ENCODE data around the gene PTPRN2.

PTPRN2 gene

GRCh38 chr7:157977717-157978496 is 609.7 kb downstream of the PTPRN2 start:
- DNase-seq, result no peak

- DNase-seq, result no peak
These were observed 610.3 kb downstream of the PTPRN2 start for GRCh38 chr7:157977306-157977705.

GRCh38 chr7:157976406-157976805 is 611.2 kb downstream of the PTPRN2 start:
- no peak for DNase-seq

- DNase-seq, result no peak
These were observed 611.9 kb downstream of the PTPRN2 start for GRCh38 chr7:157975401-157976372.

DNA sequence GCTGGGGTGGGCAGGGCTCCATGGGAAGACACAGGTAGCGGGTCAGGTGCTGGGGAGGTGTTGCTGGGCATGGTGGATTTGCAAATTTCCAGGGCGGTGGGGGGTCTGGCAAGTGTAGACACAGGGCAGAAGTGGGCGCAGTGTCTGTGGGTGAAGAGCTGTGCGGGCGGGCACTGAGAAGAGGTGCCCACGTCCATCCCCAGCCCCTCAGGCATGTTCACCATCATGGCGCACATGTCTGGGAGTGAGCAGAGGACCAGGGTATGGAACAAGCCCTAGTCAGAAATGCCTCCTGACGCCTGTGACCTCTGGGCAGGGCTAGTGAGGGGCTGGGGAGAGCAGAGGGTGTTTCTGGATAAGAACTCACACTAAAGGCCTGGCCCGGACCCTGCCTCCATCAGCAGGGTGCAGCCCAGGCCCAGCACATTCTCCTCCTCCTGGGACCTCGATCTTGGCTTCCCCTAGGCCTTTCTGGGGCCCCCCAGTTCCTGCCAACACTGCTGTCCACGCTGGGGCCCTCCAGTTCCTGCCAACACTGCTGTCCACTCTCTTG is 612.9 kb downstream of the PTPRN2 start:
- DNase-seq, result no peak

DNA sequence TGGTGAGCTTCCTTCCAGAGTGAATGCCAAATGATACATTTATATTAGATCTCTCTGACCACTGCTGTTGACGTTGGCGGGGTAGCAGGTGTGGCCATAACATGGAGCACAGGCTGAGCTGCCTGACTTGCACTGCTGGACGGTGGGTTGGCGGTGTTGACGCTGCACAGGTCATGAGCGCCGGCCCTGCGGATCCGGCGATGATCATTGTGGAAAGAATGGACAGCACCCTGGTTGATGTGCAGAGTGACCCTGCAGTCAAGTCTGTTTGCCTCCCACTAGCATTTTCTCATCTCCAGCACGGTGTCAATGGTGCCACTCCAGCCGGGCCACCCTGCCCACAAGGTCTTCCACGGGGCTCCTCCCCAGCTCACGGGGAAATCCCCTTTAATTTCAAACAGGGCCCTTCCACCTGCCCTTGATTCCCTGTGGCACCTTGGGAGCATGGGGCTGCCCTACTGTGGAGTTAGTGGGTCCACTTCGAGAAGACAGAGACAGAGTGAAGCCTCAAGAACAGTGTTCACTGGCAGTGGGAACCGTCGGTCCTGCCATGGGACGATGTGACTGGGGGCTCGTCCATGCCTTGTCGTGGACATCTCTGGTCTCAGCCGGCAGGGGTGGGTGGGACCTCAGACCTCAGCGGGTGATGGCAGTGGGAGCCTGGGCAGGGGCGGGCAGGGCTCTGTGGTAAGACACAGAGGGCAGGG is 613.5 kb downstream of the PTPRN2 start:
- DNase-seq, result no peak

DNA sequence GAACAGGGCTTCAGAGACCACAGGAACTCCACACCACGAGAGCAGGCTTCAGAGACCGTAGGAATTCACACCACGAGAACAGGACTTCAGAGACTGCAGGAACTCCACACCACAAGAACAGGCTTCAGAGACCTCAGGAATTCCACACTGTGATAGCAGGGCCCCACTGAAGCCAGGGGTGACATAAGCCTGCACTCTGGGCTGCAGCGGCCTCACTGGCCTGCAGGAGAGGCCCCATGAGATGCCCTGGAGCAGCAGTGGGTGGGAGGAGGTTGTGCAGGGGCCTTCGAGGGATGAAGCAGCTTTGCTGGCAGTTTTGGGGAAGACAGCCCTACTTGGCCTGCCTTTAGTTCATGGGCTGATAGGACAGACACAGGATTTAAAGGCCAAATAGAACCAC is 614.7 kb downstream of the PTPRN2 start:
- DNase-seq, result no peak

- no peak for DNase-seq
These were observed 616.1 kb downstream of the PTPRN2 start for GRCh38 chr7:157971501-157971900.

DNA sequence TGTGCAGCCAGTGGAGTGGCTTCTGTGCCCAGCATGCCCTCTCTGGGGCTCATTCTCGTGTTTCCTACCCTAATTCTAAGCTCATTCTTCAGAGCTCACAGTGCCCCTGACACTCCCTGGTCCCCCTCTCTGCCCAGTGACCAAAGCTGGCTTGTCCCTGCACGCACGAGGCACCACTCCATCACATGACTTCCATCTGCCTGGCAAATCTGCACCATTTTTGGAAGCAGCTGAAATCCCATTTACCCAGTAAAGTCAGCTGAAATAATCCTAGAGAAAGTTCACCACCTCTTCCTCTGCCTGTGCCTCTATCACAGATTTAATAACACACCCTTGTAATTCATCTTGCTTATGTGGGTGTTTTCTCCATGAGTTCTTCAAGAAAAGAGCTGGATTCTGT is 616.9 kb downstream of the PTPRN2 start:
- no peak for DNase-seq

DNA sequence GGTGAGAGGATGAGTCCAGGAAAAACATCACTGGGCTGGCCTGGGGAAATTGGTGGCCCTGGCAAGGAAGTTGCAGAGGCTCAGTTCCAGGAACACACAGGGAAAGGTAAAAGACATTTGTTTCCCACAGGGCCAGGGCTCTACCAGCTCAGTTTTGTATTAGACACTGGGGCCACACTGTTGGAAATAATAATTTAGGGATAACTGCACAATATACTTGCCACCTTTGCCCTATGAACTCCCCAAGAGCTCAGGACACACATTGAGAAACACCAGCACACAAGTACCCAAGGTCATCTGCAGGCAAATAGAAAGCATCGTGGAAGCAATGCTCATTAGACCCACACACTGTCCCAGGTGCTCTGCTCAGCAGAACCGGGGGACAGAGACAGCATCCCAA is 617.6 kb downstream of the PTPRN2 start:
- no peak for DNase-seq

DNA sequence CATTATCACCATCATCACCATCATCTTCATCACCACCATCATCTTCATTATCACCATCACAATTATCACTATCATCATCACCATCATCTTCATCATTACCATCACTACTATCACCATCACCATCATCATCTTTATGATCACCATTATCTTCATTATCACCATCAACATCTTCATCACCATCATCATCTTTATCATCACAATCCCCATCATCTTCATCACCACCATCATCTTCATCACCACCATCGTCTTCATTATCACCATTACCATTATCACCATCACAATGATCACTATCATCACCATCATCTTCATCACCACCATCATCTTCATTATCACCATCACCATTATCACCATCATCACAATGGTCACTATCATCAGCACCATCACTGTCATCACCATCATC is 621.1 kb downstream of the PTPRN2 start:
- DNase-seq, result no peak

- DNase-seq, result no peak
These were observed 623.1 kb downstream of the PTPRN2 start for GRCh38 chr7:157964521-157964920.

DNA sequence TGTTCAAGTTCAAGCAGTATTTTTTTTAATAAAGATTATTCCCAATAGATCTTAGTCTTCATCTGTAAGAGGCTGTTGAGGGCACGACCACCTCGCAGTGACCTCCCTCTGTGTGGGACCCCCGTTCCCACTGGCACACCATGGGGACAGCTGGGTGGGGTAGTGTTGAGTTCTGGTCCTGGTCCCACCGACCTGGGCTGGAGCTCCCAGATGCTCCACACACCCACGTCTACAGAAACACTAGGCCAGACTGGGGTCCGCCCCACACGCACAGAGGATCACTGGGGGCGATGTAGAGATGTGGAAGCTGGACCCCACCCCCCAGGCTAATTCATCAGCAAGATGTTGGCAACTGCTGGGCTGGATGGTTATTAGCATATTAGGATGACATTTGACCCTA is 623.6 kb downstream of the PTPRN2 start:
- no peak for DNase-seq

- DNase-seq, result no peak
These were observed 624.1 kb downstream of the PTPRN2 start for GRCh38 chr7:157963526-157963925.

DNA sequence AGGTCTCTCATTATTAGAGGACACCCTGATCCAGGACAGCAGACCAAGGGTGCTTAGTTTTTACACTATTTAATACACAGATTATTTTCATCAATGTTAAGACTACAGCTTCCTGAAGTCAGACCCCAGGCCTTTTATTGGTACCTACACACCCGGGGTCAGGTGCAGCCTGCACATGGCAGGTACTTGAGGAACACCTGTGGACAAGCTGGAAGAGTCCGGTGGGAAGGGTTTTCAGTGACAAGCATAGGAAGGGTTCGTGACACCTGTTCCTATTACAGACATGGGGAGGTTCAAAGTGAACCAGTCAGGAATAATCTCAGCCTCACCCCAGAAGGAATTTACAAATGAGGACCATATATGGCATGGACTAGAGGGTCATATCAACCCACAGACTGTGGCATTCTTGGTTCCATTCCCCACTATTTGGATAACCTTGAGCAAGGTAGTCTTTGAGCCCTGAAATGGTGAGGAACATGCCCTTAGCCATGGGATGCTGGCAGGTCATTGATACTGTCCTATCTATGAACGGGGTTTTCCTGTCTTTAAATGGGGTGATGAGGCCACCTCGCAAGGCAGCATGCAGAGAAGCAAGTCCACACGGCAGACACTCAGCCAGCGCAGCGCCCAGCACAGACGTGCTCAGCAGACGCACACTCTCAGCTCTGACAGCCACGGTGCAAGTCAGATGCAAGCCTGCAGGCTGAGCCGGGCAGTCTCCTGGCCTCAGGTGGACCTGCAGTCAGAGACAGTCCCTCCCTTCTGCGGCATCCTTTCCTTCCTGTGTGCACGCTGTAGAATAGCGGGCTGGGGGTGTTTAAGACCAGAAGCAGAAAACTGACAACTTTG is 624.9 kb downstream of the PTPRN2 start:
- no peak for DNase-seq

- DNase-seq, result no peak
These were observed 625.7 kb downstream of the PTPRN2 start for GRCh38 chr7:157961731-157962457.

DNA sequence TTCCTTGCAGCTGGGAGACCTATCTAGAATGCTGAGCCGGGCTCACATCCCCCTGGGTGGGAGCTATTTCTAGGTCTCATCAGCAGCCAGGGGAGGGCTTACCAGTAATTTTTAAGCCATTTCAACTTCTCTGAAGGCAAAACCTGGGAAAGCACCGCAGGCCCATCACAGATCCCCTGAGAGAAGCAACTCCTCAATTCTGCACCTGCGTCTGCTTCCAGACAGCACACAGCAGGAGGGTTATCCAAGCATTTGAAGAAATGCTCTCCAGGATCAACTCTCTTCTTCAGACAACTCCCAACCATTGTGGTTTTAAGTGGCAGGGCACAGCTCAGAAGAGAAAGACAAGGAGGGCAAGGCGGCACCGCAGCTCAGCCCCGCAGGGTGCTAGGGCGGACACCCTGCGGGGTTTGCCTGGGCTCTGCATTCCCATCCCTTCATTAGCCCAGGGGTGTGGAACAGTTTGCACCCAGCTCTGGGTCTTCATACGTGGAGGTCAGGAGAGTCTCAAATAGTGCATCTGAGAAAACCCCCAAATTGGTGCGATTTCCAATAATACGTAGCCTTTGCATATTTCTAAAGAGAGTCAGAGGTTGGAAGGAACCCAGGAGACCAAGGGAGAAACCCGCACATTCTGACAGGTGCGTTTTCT is 632.1 kb downstream of the PTPRN2 start:
- no peak for DNase-seq

DNA sequence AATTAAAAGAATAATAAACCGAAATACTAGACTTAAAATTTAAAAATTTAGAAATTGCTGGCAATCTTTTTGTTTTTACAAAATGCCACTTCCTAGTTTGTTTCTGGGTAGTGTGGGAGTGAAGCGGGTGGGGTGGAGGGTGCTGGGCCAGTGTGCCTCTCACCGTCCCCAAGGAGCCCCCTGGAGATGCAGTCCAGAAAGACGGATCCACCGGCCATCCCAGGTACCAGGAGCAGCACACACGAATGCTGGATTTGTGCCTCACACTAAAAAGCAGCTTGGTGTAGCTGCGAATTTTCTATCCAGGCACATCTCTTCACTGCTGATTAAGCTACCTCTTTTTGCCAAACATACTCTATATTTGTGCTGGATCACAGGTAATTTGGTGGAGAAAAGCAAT is 632.7 kb downstream of the PTPRN2 start:
- DNase-seq, result no peak

GRCh38 chr7:157952841-157953645 is 634.6 kb downstream of the PTPRN2 start:
- no peak for DNase-seq

Data from effector CD4-positive, alpha-beta T cell (primary cell).